DOHH2 (cell line): ENCODE measurements around the gene RBM47.

Experiments used
- CTCF ChIP-seq: fragments of 200-600 bp; sonication (generic); IDR thresholded peaks from one replicate; pipeline ENCODE4 v1.5.1; 2014; ENCODE audit warnings: antibody characterized with exemption, mild to moderate bottlenecking, low read depth, low read length; ENCODE audit not compliant: poor library complexity, severe bottlenecking
- EZH2phosphoT487 ChIP-seq: fragments of 200-600 bp; sonication (generic); IDR thresholded peaks from 2 replicates; pipeline ENCODE4 v1.6.1; 2017; ENCODE audit warnings: borderline replicate concordance, mild to moderate bottlenecking, antibody characterized with exemption, low read length, moderate library complexity, mixed read lengths

GRCh38 chr4:40594261-40595178 lies 35.1 kb downstream of the RBM47 start:
- TF ChIP-seq EZH2phosphoT487 (no peak), CTCF (no peak)
